Endodermal cell (in vitro differentiated cells): ENCODE measurements around the gene PIK3IP1. TPM values are rescaled to one million over a fixed set of nuclear protein-coding genes. Genes with fewer than 3 reads are reported as not detected.
A peak's percentile ranks its signal among the peaks of the same experiment; 100 is the strongest.

Experiments
- DNase-seq: peaks from one replicate; pipeline ENCODE4 v3.0.0-alpha.2; 2017
- H3K27ac ChIP-seq: 2 replicates; pipeline ENCODE4 v1.5.1; 2013; ENCODE audit warnings: mild to moderate bottlenecking, low read depth, low read length, moderate library complexity
- H3K27me3 ChIP-seq: 2 replicates; pipeline ENCODE4 v1.6.1; 2013; ENCODE audit warnings: mild to moderate bottlenecking, low read length, moderate library complexity; ENCODE audit not compliant: insufficient read depth, control insufficient read depth, poor library complexity, severe bottlenecking
- H3K36me3 ChIP-seq: 2 replicates; pipeline ENCODE4 v1.7.0; 2013; ENCODE audit warnings: mild to moderate bottlenecking, low read length, moderate library complexity; ENCODE audit not compliant: control insufficient read depth, insufficient read depth
- H3K4me1 ChIP-seq: one replicate; pipeline ENCODE4 v1.7.0; 2013; ENCODE audit warnings: low read length; ENCODE audit not compliant: control insufficient read depth, insufficient read depth
- H3K4me3 ChIP-seq: 2 replicates; pipeline ENCODE4 v1.5.1; 2013; ENCODE audit warnings: mild to moderate bottlenecking, low read length, moderate library complexity
- H3K9ac ChIP-seq: 2 replicates; pipeline ENCODE4 v1.6.1; 2013; ENCODE audit warnings: mild to moderate bottlenecking, low read length, moderate library complexity; ENCODE audit not compliant: poor library complexity, severe bottlenecking; ENCODE audit errors: extremely low read depth
- H3K9me3 ChIP-seq: 2 replicates; pipeline ENCODE4 v1.6.1; 2013; ENCODE audit warnings: mild to moderate bottlenecking, low read length, moderate library complexity; ENCODE audit not compliant: control insufficient read depth
- H3K27ac Mint-ChIP-seq: 2 replicates; pipeline ENCODE4 v1.8.0; 2020; ENCODE audit warnings: mixed read lengths
- H3K27me3 Mint-ChIP-seq: 2 replicates; pipeline ENCODE4 v1.8.0; 2021; ENCODE audit warnings: mild to moderate bottlenecking, mixed read lengths; ENCODE audit not compliant: insufficient read depth
- H3K36me3 Mint-ChIP-seq: 2 replicates; pipeline ENCODE4 v1.8.0; 2020; ENCODE audit warnings: low read depth, mixed read lengths
- H3K4me1 Mint-ChIP-seq: 2 replicates; pipeline ENCODE4 v1.8.0; 2020; ENCODE audit warnings: mixed read lengths
- H3K4me3 Mint-ChIP-seq: 2 replicates; pipeline ENCODE4 v1.8.0; 2020; ENCODE audit warnings: mild to moderate bottlenecking, moderate library complexity, mixed read lengths
- H3K9me3 Mint-ChIP-seq: 2 replicates; pipeline ENCODE4 v1.8.0; 2020; ENCODE audit warnings: mild to moderate bottlenecking, mixed read lengths
- WGBS, 2 experiments: methylation state at CpG; one replicate each; pipeline versions ENCODE4 v1.1.5 to v1.1.7; 2013; ENCODE audit warnings: missing lambda C conversion rate in 2 of 2, mixed read lengths in 1 of 2; ENCODE audit not compliant: insufficient coverage in 1 of 2, insufficient read length in 1 of 2; 5-methylcytosine and 5-hydroxymethylcytosine counted together
- total RNA-seq, 2 donors: library from RNA; stranded (reverse); fragmentation: NEBNext Ultra II Directional in 1 of 2; extraction: Animal tissue kit (Norgen Biotek cat#: 25700) in 1 of 2; gene quantifications; 2 replicates in 1 of 2; 3 replicates in 1 of 2; pipeline ENCODE4 v1.2.1, GENCODE V29; 2021
- TF ChIP-seq, protein P1 (sequence below): fragments of 200-600 bp; sonication (generic); conservative IDR thresholded peaks from 2 replicates; pipeline ENCODE4 v1.5.0; 2021; ENCODE audit warnings: antibody characterized with exemption, mild to moderate bottlenecking

PIK3IP1 gene
- total RNA-seq, 2 donors from 2014 or later, result 2.0 to 3.5 TPM

DNA sequence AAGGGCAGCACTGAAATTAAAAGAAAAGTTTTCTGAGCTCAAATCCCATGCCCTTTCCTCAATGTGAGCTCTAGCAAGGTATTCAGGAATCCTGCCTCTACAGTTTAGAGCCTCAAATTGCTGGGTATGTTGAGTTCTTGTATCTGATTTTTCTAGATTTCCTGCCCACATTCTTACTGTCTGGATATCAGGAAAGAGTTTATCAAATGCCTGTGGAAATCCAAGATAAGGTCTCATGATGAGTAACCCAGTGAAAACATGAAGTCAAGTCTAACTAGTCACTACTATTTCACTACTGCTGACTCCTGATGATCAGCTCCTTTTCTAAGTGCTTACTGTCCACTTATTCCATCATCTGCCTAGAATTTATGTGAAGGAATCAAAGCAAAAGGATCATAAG lies 50.4 kb downstream of the PIK3IP1 start:
- no peak overlapping the region for H3K27ac ChIP-seq
- peaks cover 11% of the 10 kb centered on the region for H3K36me3 Mint-ChIP-seq
- H3K4me3 Mint-ChIP-seq, result no peak overlapping the region
- no peak overlapping the region for H3K4me3 ChIP-seq
- H3K27me3 Mint-ChIP-seq, result no peaks in the 10 kb centered on the region
- peaks cover 23% of the 10 kb centered on the region for H3K4me1 ChIP-seq
- no peak overlapping the region for H3K9ac ChIP-seq
- H3K36me3 ChIP-seq, result no peaks in the 10 kb centered on the region
- no peaks in the 10 kb centered on the region for H3K27me3 ChIP-seq
- DNase-seq, result no peak
- no peak overlapping the region for H3K27ac Mint-ChIP-seq
- TF ChIP-seq, protein P1, sequence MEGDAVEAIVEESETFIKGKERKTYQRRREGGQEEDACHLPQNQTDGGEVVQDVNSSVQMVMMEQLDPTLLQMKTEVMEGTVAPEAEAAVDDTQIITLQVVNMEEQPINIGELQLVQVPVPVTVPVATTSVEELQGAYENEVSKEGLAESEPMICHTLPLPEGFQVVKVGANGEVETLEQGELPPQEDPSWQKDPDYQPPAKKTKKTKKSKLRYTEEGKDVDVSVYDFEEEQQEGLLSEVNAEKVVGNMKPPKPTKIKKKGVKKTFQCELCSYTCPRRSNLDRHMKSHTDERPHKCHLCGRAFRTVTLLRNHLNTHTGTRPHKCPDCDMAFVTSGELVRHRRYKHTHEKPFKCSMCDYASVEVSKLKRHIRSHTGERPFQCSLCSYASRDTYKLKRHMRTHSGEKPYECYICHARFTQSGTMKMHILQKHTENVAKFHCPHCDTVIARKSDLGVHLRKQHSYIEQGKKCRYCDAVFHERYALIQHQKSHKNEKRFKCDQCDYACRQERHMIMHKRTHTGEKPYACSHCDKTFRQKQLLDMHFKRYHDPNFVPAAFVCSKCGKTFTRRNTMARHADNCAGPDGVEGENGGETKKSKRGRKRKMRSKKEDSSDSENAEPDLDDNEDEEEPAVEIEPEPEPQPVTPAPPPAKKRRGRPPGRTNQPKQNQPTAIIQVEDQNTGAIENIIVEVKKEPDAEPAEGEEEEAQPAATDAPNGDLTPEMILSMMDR, result peak; percentile 48
- no peaks in the 10 kb centered on the region for H3K9me3 ChIP-seq
- H3K4me1 Mint-ChIP-seq, result peaks cover 28% of the 10 kb centered on the region
- no peaks in the 10 kb centered on the region for H3K9me3 Mint-ChIP-seq

DNA sequence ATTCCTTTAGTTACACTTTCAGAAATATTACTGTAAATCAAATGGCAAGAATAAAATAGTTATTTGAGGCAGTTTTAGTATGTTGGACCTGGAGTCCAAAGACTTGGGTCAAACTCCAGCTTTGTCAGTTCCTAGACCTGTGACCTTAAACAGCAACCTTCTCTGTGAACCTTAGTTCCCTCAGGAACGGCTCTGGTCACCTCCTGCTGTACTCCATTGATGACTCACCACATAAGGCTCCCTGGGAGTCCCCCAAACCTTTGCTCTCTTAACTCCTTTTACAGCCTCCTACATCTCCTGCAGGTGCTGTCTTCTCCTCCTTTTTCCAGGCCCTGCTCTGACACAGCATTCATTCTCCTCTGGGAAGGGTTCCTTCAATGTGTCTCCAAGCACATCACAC lies 51.1 kb downstream of the PIK3IP1 start:
- Histone ChIP-seq H3K9me3 (no peaks in the 10 kb centered on the region), H3K27me3 (no peaks in the 10 kb centered on the region), H3K4me1 (peaks cover 23% of the 10 kb centered on the region), H3K36me3 (no peaks in the 10 kb centered on the region), H3K27ac (no peak overlapping the region), H3K4me3 (no peak overlapping the region), H3K9ac (no peak overlapping the region)
- peaks cover 28% of the 10 kb centered on the region for H3K4me1 Mint-ChIP-seq
- TF ChIP-seq, protein P1, result no peak
- no peaks in the 10 kb centered on the region for H3K27me3 Mint-ChIP-seq
- no peak overlapping the region for H3K4me3 Mint-ChIP-seq
- H3K36me3 Mint-ChIP-seq, result peaks cover 11% of the 10 kb centered on the region
- WGBS, 2 experiments, result 50 to 68% methylated on average over 1 of the region's 1 CpG
- no peak overlapping the region for H3K27ac Mint-ChIP-seq
- H3K9me3 Mint-ChIP-seq, result no peaks in the 10 kb centered on the region
- DNase-seq, result peak; percentile 66

DNA sequence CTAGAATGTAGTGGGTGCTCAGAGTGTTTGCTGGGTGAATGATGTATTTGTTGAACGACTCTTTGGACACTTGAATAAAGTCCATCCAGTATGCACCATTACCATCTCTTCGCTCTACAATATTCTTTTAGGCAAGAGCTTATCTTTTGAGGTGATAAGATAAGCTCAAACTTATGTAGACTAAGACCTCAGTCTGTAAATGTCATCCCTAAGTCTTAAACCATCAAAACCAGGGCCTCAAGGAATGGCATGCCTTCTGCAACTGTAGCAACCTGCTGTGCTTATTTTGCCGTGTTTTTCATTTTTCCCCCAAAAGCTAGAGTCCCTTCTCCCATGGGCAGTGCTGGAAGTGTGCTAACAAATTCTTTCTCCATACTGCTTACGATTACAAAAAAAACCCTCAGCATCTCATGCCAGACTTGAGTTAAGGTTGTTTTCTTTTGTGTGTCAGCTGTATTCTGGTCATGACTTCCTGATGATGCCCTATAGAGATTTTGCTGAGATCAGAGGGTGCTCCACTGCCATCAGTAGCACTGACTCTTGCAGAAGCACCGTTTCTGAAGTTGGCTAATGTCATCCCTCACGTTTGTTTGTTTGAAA lies 52.4 kb downstream of the PIK3IP1 start:
- TF ChIP-seq, protein P1, result no peak
- Histone ChIP-seq H3K9ac (no peak overlapping the region), H3K27me3 (no peaks in the 10 kb centered on the region), H3K9me3 (no peaks in the 10 kb centered on the region), H3K36me3 (no peaks in the 10 kb centered on the region), H3K4me3 (no peak overlapping the region), H3K4me1 (peaks cover 23% of the 10 kb centered on the region), H3K27ac (no peak overlapping the region)
- no peaks in the 10 kb centered on the region for H3K9me3 Mint-ChIP-seq
- H3K27ac Mint-ChIP-seq, result no peak overlapping the region
- 83 to 90% methylated on average over 3 to 5 of the region's 6 CpGs for WGBS, 2 experiments
- no peak overlapping the region for H3K4me3 Mint-ChIP-seq
- no peaks in the 10 kb centered on the region for H3K27me3 Mint-ChIP-seq
- H3K36me3 Mint-ChIP-seq, result peaks cover 11% of the 10 kb centered on the region
- peaks cover 25% of the 10 kb centered on the region for H3K4me1 Mint-ChIP-seq
- DNase-seq, result no peak
